Medulla oblongata (tissue), 1 donor: ENCODE data around the gene DLG2.
"Not testable (repeated sequence)": the region's sequence is repeated elsewhere in the genome, so short reads cannot be mapped to it uniquely, and the experiment has no call there.

Experiments
- DNase-seq: peaks from one replicate; pipeline ENCODE4 v3.0.0-alpha.2; 2015; ENCODE audit errors: extremely low spot score

Gene DLG2

GRCh38 chr11:85114786-85115185 is 512.4 kb downstream of the DLG2 start:
- DNase-seq, result no peak

- not testable (repeated sequence) for DNase-seq
Observed at GRCh38 chr11:85110246-85110645, 516.9 kb downstream of the DLG2 start.

- DNase-seq, result no peak
Observed at GRCh38 chr11:85109141-85109540, 518.0 kb downstream of the DLG2 start.

- no peak for DNase-seq
Observed at GRCh38 chr11:85105868-85106267, 521.3 kb downstream of the DLG2 start.

- DNase-seq, result no peak
Observed at GRCh38 chr11:85099522-85099921, 527.6 kb downstream of the DLG2 start.

- DNase-seq, result no peak
Observed at GRCh38 chr11:85098996-85099395, 528.1 kb downstream of the DLG2 start.

- peak; percentile 21 for DNase-seq
Observed at GRCh38 chr11:85096939-85097338, 530.2 kb downstream of the DLG2 start.

- DNase-seq, result no peak
Observed at GRCh38 chr11:85095239-85095638, 531.9 kb downstream of the DLG2 start.

- no peak for DNase-seq
Observed at GRCh38 chr11:85094795-85095194, 532.3 kb downstream of the DLG2 start.

GRCh38 chr11:85089654-85090053 is 537.5 kb downstream of the DLG2 start:
- DNase-seq, result no peak

GRCh38 chr11:85088286-85088685 is 538.9 kb downstream of the DLG2 start:
- DNase-seq, result no peak

- DNase-seq, result no peak
Observed at GRCh38 chr11:85086504-85087284, 540.5 kb downstream of the DLG2 start.

GRCh38 chr11:85076535-85077330 is 550.4 kb downstream of the DLG2 start:
- no peak for DNase-seq

GRCh38 chr11:85062659-85063058 is 564.5 kb downstream of the DLG2 start:
- no peak for DNase-seq

- no peak for DNase-seq
Observed at GRCh38 chr11:85052636-85053035, 574.5 kb downstream of the DLG2 start.

GRCh38 chr11:85048801-85049200 is 578.3 kb downstream of the DLG2 start:
- no peak for DNase-seq

GRCh38 chr11:85045716-85046115 is 581.4 kb downstream of the DLG2 start:
- DNase-seq, result no peak

GRCh38 chr11:85044911-85045310 is 582.2 kb downstream of the DLG2 start:
- no peak for DNase-seq

- DNase-seq, result no peak
Observed at GRCh38 chr11:85042361-85042760, 584.8 kb downstream of the DLG2 start.

- DNase-seq, result no peak
Observed at GRCh38 chr11:85040166-85040565, 587.0 kb downstream of the DLG2 start.

- no peak for DNase-seq
Observed at GRCh38 chr11:85029964-85030363, 597.2 kb downstream of the DLG2 start.

- no peak for DNase-seq
Observed at GRCh38 chr11:85028329-85029101, 598.6 kb downstream of the DLG2 start.
